ENCODE measurements around the gene PDIA2.

The PDIA2 gene

GRCh38 chr16:314351-314750 lies 31.4 kb downstream of the PDIA2 start:
- no CpG with 5 or more reads among the region's 16 CpGs for WGBS (ENCODE audit: extremely low coverage, insufficient coverage, low lambda C conversion rate)

GRCh38 chr16:314795-315299 lies 31.9 kb downstream of the PDIA2 start:
- H3K23ac ChIP-seq (ENCODE audit: low read length) = no peak overlapping the region
- no peak overlapping the region for H3K27ac ChIP-seq (ENCODE audit: low read depth, low read length)
- H3K36me3 ChIP-seq (ENCODE audit: control insufficient read depth, insufficient read depth, low read length) = peaks cover 3% of the 10 kb centered on the region
- no peak overlapping the region for H3K18ac ChIP-seq (ENCODE audit: low read length)
- no peak for DNase-seq
- no peak overlapping the region for H3K56ac ChIP-seq (ENCODE audit: low read length)
- no peak overlapping the region for H3K9ac ChIP-seq (ENCODE audit: low read length)
- H3K79me1 ChIP-seq (ENCODE audit: low read length) = peaks cover 29% of the 10 kb centered on the region
- no peak overlapping the region for H4K5ac ChIP-seq (ENCODE audit: low read length)
- no peak overlapping the region for H2BK120ac ChIP-seq (ENCODE audit: low read depth, low read length)
- H2BK5ac ChIP-seq (ENCODE audit: low read length) = no peak overlapping the region
- no peak overlapping the region for H3K4me3 ChIP-seq (ENCODE audit: low read length)
- H4K8ac ChIP-seq (ENCODE audit: low read depth, low read length) = no peak overlapping the region
- no CpG with 5 or more reads among the region's 14 CpGs for WGBS (ENCODE audit: extremely low coverage, insufficient coverage, low lambda C conversion rate)
- H3K4me1 ChIP-seq (ENCODE audit: control insufficient read depth, low read depth, low read length) = no peaks in the 10 kb centered on the region
- H2AK5ac ChIP-seq (ENCODE audit: low read length) = no peak overlapping the region
- H3K79me2 ChIP-seq (ENCODE audit: control insufficient read depth, insufficient read depth, low read length) = peaks cover 29% of the 10 kb centered on the region
- H3K4ac ChIP-seq (ENCODE audit: low read depth, low read length) = no peak overlapping the region
- H3K4me2 ChIP-seq (ENCODE audit: low read length) = no peak overlapping the region
- no peaks in the 10 kb centered on the region for H3K27me3 ChIP-seq (ENCODE audit: insufficient read depth, low read length, poor library complexity)
- no peak overlapping the region for H2BK15ac ChIP-seq (replicated peaks; ENCODE audit: low read depth)

More at GRCh38 chr16:314351-314750, 31.4 kb downstream of the PDIA2 start:
- H3K79me1 ChIP-seq (ENCODE audit: low read length) = peaks cover 28% of the 10 kb centered on the region
- H3K56ac ChIP-seq (ENCODE audit: low read length) = no peak overlapping the region
- H3K23ac ChIP-seq (ENCODE audit: low read length) = no peak overlapping the region
- H3K18ac ChIP-seq (ENCODE audit: low read length) = no peak overlapping the region
- no peak overlapping the region for H4K8ac ChIP-seq (ENCODE audit: low read depth, low read length)
- no peak overlapping the region for H3K4ac ChIP-seq (ENCODE audit: low read depth, low read length)
- no peak overlapping the region for H2BK15ac ChIP-seq (replicated peaks; ENCODE audit: low read depth)
- no peak overlapping the region for H4K5ac ChIP-seq (ENCODE audit: low read length)
- peaks cover 3% of the 10 kb centered on the region for H3K36me3 ChIP-seq (ENCODE audit: control insufficient read depth, insufficient read depth, low read length)
- H2BK5ac ChIP-seq (ENCODE audit: low read length) = no peak overlapping the region
- no peak for DNase-seq
- no peak overlapping the region for H3K9ac ChIP-seq (ENCODE audit: low read length)
- H3K27me3 ChIP-seq (ENCODE audit: insufficient read depth, low read length, poor library complexity) = no peaks in the 10 kb centered on the region
- H3K79me2 ChIP-seq (ENCODE audit: control insufficient read depth, insufficient read depth, low read length) = peaks cover 25% of the 10 kb centered on the region
- no peaks in the 10 kb centered on the region for H3K4me1 ChIP-seq (ENCODE audit: control insufficient read depth, low read depth, low read length)
- H3K27ac ChIP-seq (ENCODE audit: low read depth, low read length) = no peak overlapping the region
- H3K4me3 ChIP-seq (ENCODE audit: low read length) = no peak overlapping the region
- H2AK5ac ChIP-seq (ENCODE audit: low read length) = no peak overlapping the region
- no peak overlapping the region for H2BK120ac ChIP-seq (ENCODE audit: low read depth, low read length)
- H3K4me2 ChIP-seq (ENCODE audit: low read length) = no peak overlapping the region

GRCh38 chr16:316741-317464 lies 33.9 kb downstream of the PDIA2 start:
- Histone ChIP-seq H3K23ac (ENCODE audit: low read length) (no peak overlapping the region), H3K9ac (ENCODE audit: low read length) (no peak overlapping the region), H3K79me1 (ENCODE audit: low read length) (peaks cover 33% of the 10 kb centered on the region), H3K4me1 (ENCODE audit: control insufficient read depth, low read depth, low read length) (no peaks in the 10 kb centered on the region), H3K36me3 (ENCODE audit: control insufficient read depth, insufficient read depth, low read length) (peaks cover 3% of the 10 kb centered on the region), H4K8ac (ENCODE audit: low read depth, low read length) (no peak overlapping the region), H3K79me2 (ENCODE audit: control insufficient read depth, insufficient read depth, low read length) (peaks cover 42% of the 10 kb centered on the region), H3K27me3 (ENCODE audit: insufficient read depth, low read length, poor library complexity) (no peaks in the 10 kb centered on the region), H2BK15ac (replicated peaks; ENCODE audit: low read depth) (no peak overlapping the region), H2BK5ac (ENCODE audit: low read length) (no peak overlapping the region), H4K5ac (ENCODE audit: low read length) (no peak overlapping the region), H3K56ac (ENCODE audit: low read length) (no peak overlapping the region), H3K4me3 (ENCODE audit: low read length) (no peak overlapping the region), H3K27ac (ENCODE audit: low read depth, low read length) (no peak overlapping the region), H2BK120ac (ENCODE audit: low read depth, low read length) (no peak overlapping the region), H3K4me2 (ENCODE audit: low read length) (no peak overlapping the region), H3K18ac (ENCODE audit: low read length) (no peak overlapping the region), H3K4ac (ENCODE audit: low read depth, low read length) (no peak overlapping the region), H2AK5ac (ENCODE audit: low read length) (no peak overlapping the region)
- WGBS (ENCODE audit: extremely low coverage, insufficient coverage, low lambda C conversion rate) = no CpG with 5 or more reads among the region's 19 CpGs
- peak; percentile 42 for DNase-seq

GRCh38 chr16:317583-317982 lies 34.6 kb downstream of the PDIA2 start:
- peak overlapping the region; percentile 7 for H3K56ac ChIP-seq (ENCODE audit: low read length)
- H3K27me3 ChIP-seq (ENCODE audit: insufficient read depth, low read length, poor library complexity) = no peaks in the 10 kb centered on the region
- H2AK5ac ChIP-seq (ENCODE audit: low read length) = no peak overlapping the region
- H2BK5ac ChIP-seq (ENCODE audit: low read length) = no peak overlapping the region
- peaks cover 48% of the 10 kb centered on the region for H3K79me2 ChIP-seq (ENCODE audit: control insufficient read depth, insufficient read depth, low read length)
- H3K18ac ChIP-seq (ENCODE audit: low read length) = no peak overlapping the region
- H3K4me1 ChIP-seq (ENCODE audit: control insufficient read depth, low read depth, low read length) = no peaks in the 10 kb centered on the region
- H2BK15ac ChIP-seq (replicated peaks; ENCODE audit: low read depth) = no peak overlapping the region
- DNase-seq = no peak
- H3K79me1 ChIP-seq (ENCODE audit: low read length) = peaks cover 35% of the 10 kb centered on the region
- H2BK120ac ChIP-seq (ENCODE audit: low read depth, low read length) = no peak overlapping the region
- H3K9ac ChIP-seq (ENCODE audit: low read length) = no peak overlapping the region
- no peak overlapping the region for H3K4me2 ChIP-seq (ENCODE audit: low read length)
- H3K4ac ChIP-seq (ENCODE audit: low read depth, low read length) = no peak overlapping the region
- H3K4me3 ChIP-seq (ENCODE audit: low read length) = no peak overlapping the region
- peaks cover 3% of the 10 kb centered on the region for H3K36me3 ChIP-seq (ENCODE audit: control insufficient read depth, insufficient read depth, low read length)
- H3K27ac ChIP-seq (ENCODE audit: low read depth, low read length) = no peak overlapping the region
- WGBS (ENCODE audit: extremely low coverage, insufficient coverage, low lambda C conversion rate) = no CpG with 5 or more reads among the region's 5 CpGs
- H4K5ac ChIP-seq (ENCODE audit: low read length) = no peak overlapping the region
- no peak overlapping the region for H4K8ac ChIP-seq (ENCODE audit: low read depth, low read length)
- no peak overlapping the region for H3K23ac ChIP-seq (ENCODE audit: low read length)

GRCh38 chr16:318628-319027 lies 35.7 kb downstream of the PDIA2 start:
- Histone ChIP-seq H2BK120ac (ENCODE audit: low read depth, low read length) (no peak overlapping the region), H2AK5ac (ENCODE audit: low read length) (no peak overlapping the region), H3K36me3 (ENCODE audit: control insufficient read depth, insufficient read depth, low read length) (peaks cover 3% of the 10 kb centered on the region), H3K79me2 (ENCODE audit: control insufficient read depth, insufficient read depth, low read length) (peaks cover 53% of the 10 kb centered on the region), H3K27me3 (ENCODE audit: insufficient read depth, low read length, poor library complexity) (no peaks in the 10 kb centered on the region), H3K23ac (ENCODE audit: low read length) (no peak overlapping the region), H4K8ac (ENCODE audit: low read depth, low read length) (no peak overlapping the region), H3K4me1 (ENCODE audit: control insufficient read depth, low read depth, low read length) (no peaks in the 10 kb centered on the region), H3K4me2 (ENCODE audit: low read length) (no peak overlapping the region), H2BK5ac (ENCODE audit: low read length) (no peak overlapping the region), H3K4ac (ENCODE audit: low read depth, low read length) (no peak overlapping the region), H3K27ac (ENCODE audit: low read depth, low read length) (no peak overlapping the region), H3K4me3 (ENCODE audit: low read length) (no peak overlapping the region), H3K79me1 (ENCODE audit: low read length) (peaks cover 38% of the 10 kb centered on the region), H3K56ac (ENCODE audit: low read length) (no peak overlapping the region), H4K5ac (ENCODE audit: low read length) (no peak overlapping the region), H3K9ac (ENCODE audit: low read length) (no peak overlapping the region), H2BK15ac (replicated peaks; ENCODE audit: low read depth) (no peak overlapping the region), H3K18ac (ENCODE audit: low read length) (no peak overlapping the region)
- peak; percentile 81 for DNase-seq
- no CpG with 5 or more reads among the region's 22 CpGs for WGBS (ENCODE audit: extremely low coverage, insufficient coverage, low lambda C conversion rate)

GRCh38 chr16:320206-320605 lies 37.2 kb downstream of the PDIA2 start:
- Histone ChIP-seq H3K56ac (ENCODE audit: low read length) (no peak overlapping the region), H3K27ac (ENCODE audit: low read depth, low read length) (no peak overlapping the region), H3K36me3 (ENCODE audit: control insufficient read depth, insufficient read depth, low read length) (no peaks in the 10 kb centered on the region), H3K79me1 (ENCODE audit: low read length) (peaks cover 30% of the 10 kb centered on the region), H2AK5ac (ENCODE audit: low read length) (no peak overlapping the region), H3K23ac (ENCODE audit: low read length) (no peak overlapping the region), H3K4ac (ENCODE audit: low read depth, low read length) (no peak overlapping the region), H3K4me3 (ENCODE audit: low read length) (no peak overlapping the region), H3K4me2 (ENCODE audit: low read length) (no peak overlapping the region), H2BK15ac (replicated peaks; ENCODE audit: low read depth) (no peak overlapping the region), H3K27me3 (ENCODE audit: insufficient read depth, low read length, poor library complexity) (no peaks in the 10 kb centered on the region), H4K8ac (ENCODE audit: low read depth, low read length) (no peak overlapping the region), H2BK120ac (ENCODE audit: low read depth, low read length) (no peak overlapping the region), H3K9ac (ENCODE audit: low read length) (no peak overlapping the region), H4K5ac (ENCODE audit: low read length) (no peak overlapping the region), H3K79me2 (ENCODE audit: control insufficient read depth, insufficient read depth, low read length) (peaks cover 55% of the 10 kb centered on the region), H3K18ac (ENCODE audit: low read length) (no peak overlapping the region), H2BK5ac (ENCODE audit: low read length) (no peak overlapping the region), H3K4me1 (ENCODE audit: control insufficient read depth, low read depth, low read length) (no peaks in the 10 kb centered on the region)
- no peak for DNase-seq
- no CpG with 5 or more reads among the region's 5 CpGs for WGBS (ENCODE audit: extremely low coverage, insufficient coverage, low lambda C conversion rate)
